ENCODE results near the gene ANGPTL2. TPM values are rescaled to one million over a fixed set of nuclear protein-coding genes. Genes with fewer than 3 reads are reported as not detected.
A peak's percentile ranks its signal among the peaks of the same experiment; 100 is the strongest.

ANGPTL2 gene
- total RNA-seq, 1 donor from 2014 or later = 19.4 TPM

GRCh38 chr9:127128341-127129072 is 6.1 kb upstream of the ANGPTL2 start:
- no peaks in the 10 kb centered on the region for H3K27me3 ChIP-seq
- H3K9me3 ChIP-seq = no peaks in the 10 kb centered on the region
- DNase-seq = peak; percentile 58
- intact Hi-C loops (cut with DNase I) = no loop called here
- H3K4me3 ChIP-seq = no peak overlapping the region
- TF ChIP-seq, protein P1, sequence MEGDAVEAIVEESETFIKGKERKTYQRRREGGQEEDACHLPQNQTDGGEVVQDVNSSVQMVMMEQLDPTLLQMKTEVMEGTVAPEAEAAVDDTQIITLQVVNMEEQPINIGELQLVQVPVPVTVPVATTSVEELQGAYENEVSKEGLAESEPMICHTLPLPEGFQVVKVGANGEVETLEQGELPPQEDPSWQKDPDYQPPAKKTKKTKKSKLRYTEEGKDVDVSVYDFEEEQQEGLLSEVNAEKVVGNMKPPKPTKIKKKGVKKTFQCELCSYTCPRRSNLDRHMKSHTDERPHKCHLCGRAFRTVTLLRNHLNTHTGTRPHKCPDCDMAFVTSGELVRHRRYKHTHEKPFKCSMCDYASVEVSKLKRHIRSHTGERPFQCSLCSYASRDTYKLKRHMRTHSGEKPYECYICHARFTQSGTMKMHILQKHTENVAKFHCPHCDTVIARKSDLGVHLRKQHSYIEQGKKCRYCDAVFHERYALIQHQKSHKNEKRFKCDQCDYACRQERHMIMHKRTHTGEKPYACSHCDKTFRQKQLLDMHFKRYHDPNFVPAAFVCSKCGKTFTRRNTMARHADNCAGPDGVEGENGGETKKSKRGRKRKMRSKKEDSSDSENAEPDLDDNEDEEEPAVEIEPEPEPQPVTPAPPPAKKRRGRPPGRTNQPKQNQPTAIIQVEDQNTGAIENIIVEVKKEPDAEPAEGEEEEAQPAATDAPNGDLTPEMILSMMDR (IDR thresholded peaks at IDR 0.05) = no peak
- peaks cover 33% of the 10 kb centered on the region for H3K4me1 ChIP-seq
- H3K36me3 ChIP-seq = no peaks in the 10 kb centered on the region
- ATAC-seq = peak; percentile 30
- peak overlapping the region; percentile 45 for H3K27ac ChIP-seq

GRCh38 chr9:127126971-127127370 is 4.5 kb upstream of the ANGPTL2 start:
- DNase-seq = no peak
- no peaks in the 10 kb centered on the region for H3K27me3 ChIP-seq
- ATAC-seq = no peak
- intact Hi-C loops (cut with DNase I) = no loop called here
- TF ChIP-seq, protein P1 (IDR thresholded peaks at IDR 0.05) = no peak
- H3K4me1 ChIP-seq = peaks cover 39% of the 10 kb centered on the region
- H3K36me3 ChIP-seq = no peaks in the 10 kb centered on the region
- H3K9me3 ChIP-seq = no peaks in the 10 kb centered on the region
- no peak overlapping the region for H3K27ac ChIP-seq
- H3K4me3 ChIP-seq = no peak overlapping the region

DNA sequence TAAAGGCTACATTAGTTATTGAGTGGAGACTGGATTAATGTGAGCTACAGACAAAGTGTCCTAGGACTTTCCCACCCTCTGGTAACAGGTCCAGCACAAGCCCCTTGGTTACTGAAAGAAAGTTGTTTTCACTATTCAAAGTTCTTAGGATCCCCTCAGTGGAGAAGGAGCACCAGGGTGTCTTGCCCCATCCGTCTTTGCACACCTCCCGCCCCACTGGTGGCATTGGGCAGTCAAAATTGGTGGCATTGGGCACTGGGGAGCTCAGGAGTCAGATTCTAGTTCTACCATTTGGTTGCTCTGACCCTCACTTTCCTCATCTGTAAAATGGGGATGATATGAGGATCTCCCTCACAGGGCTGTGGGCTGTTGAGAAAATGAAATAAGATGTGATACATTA is 2.4 kb upstream of the ANGPTL2 start:
- Histone ChIP-seq H3K27ac (no peak overlapping the region), H3K9me3 (no peaks in the 10 kb centered on the region), H3K4me1 (peaks cover 25% of the 10 kb centered on the region), H3K27me3 (no peaks in the 10 kb centered on the region), H3K4me3 (no peak overlapping the region), H3K36me3 (no peaks in the 10 kb centered on the region)
- ATAC-seq (no peak), DNase-seq (no peak)
- intact Hi-C loops (cut with DNase I) = no loop called here
- TF ChIP-seq, protein P1 (IDR thresholded peaks at IDR 0.05) = no peak

DNA sequence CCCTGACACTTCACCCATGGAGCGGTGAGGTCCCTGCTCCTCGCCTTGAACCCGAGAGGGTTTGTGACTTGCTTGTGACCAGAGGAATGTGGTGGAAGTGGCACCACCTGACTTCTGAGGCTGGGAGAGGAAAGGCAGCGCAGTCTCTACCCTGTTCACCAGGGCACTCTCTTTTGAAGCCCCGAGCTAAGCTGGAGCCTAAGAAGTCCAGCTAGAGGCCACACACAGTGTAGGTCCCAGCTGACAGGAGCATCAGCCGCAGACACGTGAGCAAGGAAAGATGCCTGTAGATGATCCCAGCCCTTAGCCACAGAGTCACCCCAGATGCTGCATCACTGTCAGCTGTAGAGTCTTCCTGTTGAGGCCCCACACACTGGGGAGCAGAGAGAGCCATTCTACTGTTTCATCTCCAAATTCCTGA is 1.7 kb upstream of the ANGPTL2 start:
- intact Hi-C loops (cut with DNase I) = no loop called here
- H3K4me1 ChIP-seq = peaks cover 21% of the 10 kb centered on the region
- TF ChIP-seq, protein P1 (IDR thresholded peaks at IDR 0.05) = no peak
- no peak overlapping the region for H3K27ac ChIP-seq
- no peaks in the 10 kb centered on the region for H3K27me3 ChIP-seq
- no peaks in the 10 kb centered on the region for H3K9me3 ChIP-seq
- no peaks in the 10 kb centered on the region for H3K36me3 ChIP-seq
- no peak overlapping the region for H3K4me3 ChIP-seq
- no peak for DNase-seq
- no peak for ATAC-seq

GRCh38 chr9:127123064-127123890 is 842 bp upstream of the ANGPTL2 start:
- DNase-seq (no peak), ATAC-seq (no peak)
- intact Hi-C loops (cut with DNase I) = no loop called here
- Histone ChIP-seq H3K27ac (peak overlapping the region; percentile 33), H3K36me3 (no peaks in the 10 kb centered on the region), H3K4me1 (peaks cover 17% of the 10 kb centered on the region), H3K4me3 (peak overlapping the region; percentile 62), H3K27me3 (no peaks in the 10 kb centered on the region), H3K9me3 (no peaks in the 10 kb centered on the region)
- TF ChIP-seq, protein P1 (IDR thresholded peaks at IDR 0.05) = no peak
